ENCODE measurements around the gene PKIG.

PKIG gene

GRCh38 chr20:44660581-44660980 lies 78.2 kb downstream of the PKIG start:
- TF ChIP-seq BHLHE40 (IDR thresholded peaks at IDR 0.05; ENCODE audit: borderline replicate concordance), result no peak
- TF ChIP-seq LEF1 (IDR thresholded peaks at IDR 0.05; ENCODE audit: borderline replicate concordance), result no peak
- TF ChIP-seq ZNF384 (IDR thresholded peaks at IDR 0.05), result no peak
- no peak for TF ChIP-seq FOXA1 (IDR thresholded peaks at IDR 0.05)
- TF ChIP-seq ELF4 (IDR thresholded peaks at IDR 0.05), result no peak
- TF ChIP-seq PKNOX1 (IDR thresholded peaks at IDR 0.05), result no peak
- TF ChIP-seq TARDBP (IDR thresholded peaks at IDR 0.05), result no peak
- ChIA-PET POLR2A (no interaction called here), CTCF (no interaction called here)
- no peak for DNase-seq (ENCODE audit: extremely low spot score)

DNA sequence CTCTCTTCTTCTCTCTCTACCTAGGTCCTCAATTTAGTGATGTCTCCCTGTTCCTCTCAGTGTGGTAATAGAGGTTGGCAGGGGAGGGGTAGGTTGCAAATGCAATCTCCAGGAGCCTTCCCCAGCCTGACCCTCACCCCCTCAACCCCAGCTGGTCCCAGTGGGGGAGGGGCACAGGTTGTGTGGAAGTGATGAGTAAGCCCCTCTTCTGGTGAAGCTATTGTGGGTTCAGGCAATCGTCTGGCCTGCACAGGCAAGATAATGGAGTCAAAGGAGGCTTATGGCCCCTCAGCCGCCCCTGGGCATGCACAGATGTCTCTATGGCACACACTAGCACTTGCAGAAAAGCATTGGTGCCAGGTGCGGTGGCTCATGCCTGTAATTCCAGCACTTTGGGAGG lies 79.9 kb downstream of the PKIG start:
- ChIA-PET POLR2A (no interaction called here), CTCF (no interaction called here)
- no peak for TF ChIP-seq ARNT (IDR thresholded peaks at IDR 0.05)
- TF ChIP-seq PKNOX1 (IDR thresholded peaks at IDR 0.05), result no peak
- TF ChIP-seq FOXK2 (IDR thresholded peaks at IDR 0.05), result no peak
- TF ChIP-seq HDGF (IDR thresholded peaks at IDR 0.05; ENCODE audit: borderline replicate concordance), result no peak
- TF ChIP-seq FOXM1 (IDR thresholded peaks at IDR 0.05; ENCODE audit: borderline replicate concordance), result no peak
- TF ChIP-seq ZNF384 (IDR thresholded peaks at IDR 0.05), result no peak
- no peak for DNase-seq (ENCODE audit: extremely low spot score)

- ChIA-PET CTCF (interaction anchor here (0.6 kb wide), 1 partner anchor 15 kb away, joined by 4 read pairs; no protein-coding TSS in a partner anchor), POLR2A (no interaction called here)
- no peak for DNase-seq (ENCODE audit: extremely low spot score)
- TF ChIP-seq ARNT (IDR thresholded peaks at IDR 0.05), result no peak
- TF ChIP-seq FOXK2 (IDR thresholded peaks at IDR 0.05), result no peak
- TF ChIP-seq FOXA1 (IDR thresholded peaks at IDR 0.05), result no peak
- no peak for TF ChIP-seq NFRKB (IDR thresholded peaks at IDR 0.05)
- TF ChIP-seq FOXM1 (IDR thresholded peaks at IDR 0.05; ENCODE audit: borderline replicate concordance), result no peak
- no peak for TF ChIP-seq SUZ12 (IDR thresholded peaks at IDR 0.05)
- no peak for TF ChIP-seq SP1 (IDR thresholded peaks at IDR 0.05)
- no peak for TF ChIP-seq CTBP1 (IDR thresholded peaks at IDR 0.05; ENCODE audit: borderline replicate concordance)
Observed at GRCh38 chr20:44664131-44664530, 81.8 kb downstream of the PKIG start.

DNA sequence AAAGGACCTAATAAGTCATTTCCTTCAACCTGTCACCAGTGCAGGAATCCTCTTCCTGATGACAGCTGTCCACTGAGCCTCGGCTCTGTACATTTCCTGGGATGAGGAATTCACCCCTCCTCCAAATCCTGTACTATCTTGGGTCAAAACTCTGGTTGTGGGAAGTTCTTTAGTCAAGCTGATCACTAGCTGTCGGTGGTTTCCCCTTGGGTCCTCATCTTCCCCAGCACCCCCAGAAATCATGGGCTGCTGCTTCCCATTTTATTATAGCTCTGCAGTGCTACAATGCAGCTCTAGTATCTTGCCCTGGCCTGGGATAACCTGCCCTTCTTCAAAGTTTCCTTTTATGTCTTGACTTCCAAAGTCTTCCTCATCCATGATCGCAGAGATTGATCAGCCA lies 83.7 kb downstream of the PKIG start:
- ChIA-PET POLR2A (no interaction called here), CTCF (no interaction called here)
- no peak for TF ChIP-seq LEF1 (IDR thresholded peaks at IDR 0.05; ENCODE audit: borderline replicate concordance)
- TF ChIP-seq ARNT (IDR thresholded peaks at IDR 0.05), result no peak
- TF ChIP-seq BHLHE40 (IDR thresholded peaks at IDR 0.05; ENCODE audit: borderline replicate concordance), result no peak

More for the DNA sequence above, 83.7 kb downstream of the PKIG start:
- DNase-seq (ENCODE audit: extremely low spot score), result no peak

Data from HEK293T (cell line).